Measurements from ENCODE around the gene MYO18B. TPM values are rescaled to one million over a fixed set of nuclear protein-coding genes. Genes with fewer than 3 reads are reported as not detected.

MYO18B gene
- total RNA-seq, result under 1 TPM in 1 of 2 donors, not detected in 1; under 0.01 TPM

GRCh38 chr22:25741692-25742626, at the start of gene MYO18B:
Gene MYO18B, plus strand, starts transcription at chr22:25742188. Its CDS starts 18,905 bp downstream, at chr22:25761093.

Small RNAs within 50 kb of the gene (small RNA-seq; reads per million reads assigned to genes)
- gene RN7SKP169 (0 reads per million in 2 donors), gene RNA5SP494 (0 reads per million in 2 donors), gene Z98949.2 (0 reads per million in 2 donors)

Other genes starting within 250 kb of the MYO18B start
- 1 to 10 TPM; 1.4 to 4.3 TPM for gene GRK3, start 177.5 kb upstream of the MYO18B start, total RNA-seq